CD14-positive monocyte (primary cell): ENCODE data around the gene MADD. TPM values are rescaled to one million over a fixed set of nuclear protein-coding genes. Genes with fewer than 3 reads are reported as not detected.
A peak's percentile ranks its signal among the peaks of the same experiment; 100 is the strongest.

Experiments
- DNase-seq, 3 donors: peaks; one replicate each; pipeline ENCODE4 v3.0.0-alpha.2; 2011 to 2022
- H2AFZ ChIP-seq: 2 replicates; pipeline ENCODE4 v1.6.0; 2012; ENCODE audit warnings: mild to moderate bottlenecking, low read depth, low read length, inconsistent platforms; ENCODE audit not compliant: insufficient read depth, poor library complexity, severe bottlenecking
- H3K27ac ChIP-seq, 2 donors: 1 replicate in 1 of 2; 2 replicates in 1 of 2; pipeline ENCODE4 v1.5.1; 2012 to 2013; ENCODE audit warnings: low read length in 2 of 2, control low read depth in 1 of 2, inconsistent platforms in 1 of 2, low read depth in 1 of 2, mild to moderate bottlenecking in 1 of 2
- H3K27me3 ChIP-seq, 2 donors: one replicate each; pipeline versions ENCODE4 v1.6.0 to v1.6.1; 2011 to 2013; ENCODE audit warnings: low read length in 2 of 2; ENCODE audit not compliant: control insufficient read depth in 2 of 2, insufficient read depth in 2 of 2
- H3K36me3 ChIP-seq, 2 donors: replicated peaks in 1 of 2; 1 replicate in 1 of 2; 2 replicates in 1 of 2; pipeline versions ENCODE4 v1.5.1 to v1.6.1; 2012 to 2013; ENCODE audit warnings: low read length in 2 of 2, control low read depth in 1 of 2, inconsistent platforms in 1 of 2, mild to moderate bottlenecking in 1 of 2; ENCODE audit not compliant: insufficient read depth in 2 of 2, control insufficient read depth in 1 of 2
- H3K4me1 ChIP-seq, 2 donors: 1 replicate in 1 of 2; 2 replicates in 1 of 2; pipeline versions ENCODE4 v1.5.1 to v1.6.1; 2012 to 2013; ENCODE audit warnings: low read length in 2 of 2, control low read depth in 1 of 2, inconsistent platforms in 1 of 2, mild to moderate bottlenecking in 1 of 2, moderate library complexity in 1 of 2; ENCODE audit not compliant: insufficient read depth in 2 of 2, control insufficient read depth in 1 of 2
- H3K4me2 ChIP-seq: replicated peaks from 2 replicates; pipeline ENCODE3; 2012; ENCODE audit warnings: low read length, moderate library complexity, mild to moderate bottlenecking; ENCODE audit not compliant: poor library complexity, severe bottlenecking; ENCODE audit errors: extremely low read depth
- H3K4me3 ChIP-seq, 3 experiments: fragments of 200-600 bp in 1 of 3; sonication (generic) in 1 of 3; replicated peaks in 1 of 3; 1 replicate in 2 of 3; 2 replicates in 1 of 3; pipeline ENCODE4 v1.5.1; 2011 to 2013; ENCODE audit warnings: low read length in 3 of 3, mild to moderate bottlenecking in 3 of 3, control low read depth in 2 of 3, low read depth in 2 of 3, inconsistent platforms in 1 of 3, moderate library complexity in 1 of 3
- H3K79me2 ChIP-seq: 2 replicates; pipeline ENCODE4 v1.6.0; 2012; ENCODE audit warnings: mild to moderate bottlenecking, control low read depth, inconsistent platforms, low read length, moderate library complexity; ENCODE audit not compliant: insufficient read depth
- H3K9ac ChIP-seq: 2 replicates; pipeline ENCODE4 v1.6.0; 2017; ENCODE audit warnings: low read length, mild to moderate bottlenecking; ENCODE audit not compliant: insufficient read depth, poor library complexity, severe bottlenecking
- H3K9me3 ChIP-seq, 2 donors: replicated peaks in 1 of 2; 1 replicate in 1 of 2; 2 replicates in 1 of 2; pipeline versions ENCODE4 v1.5.1 to v1.6.1; 2012 to 2013; ENCODE audit warnings: low read length in 2 of 2, control low read depth in 1 of 2; ENCODE audit not compliant: control insufficient read depth in 1 of 2, insufficient read depth in 1 of 2
- H4K20me1 ChIP-seq: 2 replicates; pipeline ENCODE4 v1.6.0; 2012; ENCODE audit warnings: mild to moderate bottlenecking, low read length, control low read depth, moderate library complexity; ENCODE audit not compliant: insufficient read depth
- H3K27ac Mint-ChIP-seq, 7 donors: one replicate each; pipeline ENCODE4 v1.8.0; 2020; ENCODE audit warnings: mild to moderate bottlenecking in 7 of 7, mixed read lengths in 7 of 7, moderate library complexity in 6 of 7, inconsistent platforms in 2 of 7
- H3K27me3 Mint-ChIP-seq, 3 donors: one replicate each; pipeline ENCODE4 v1.8.0; 2021 to 2022; ENCODE audit warnings: low read depth in 3 of 3, mild to moderate bottlenecking in 3 of 3, mixed read lengths in 3 of 3, moderate library complexity in 3 of 3, inconsistent platforms in 1 of 3
- H3K36me3 Mint-ChIP-seq, 2 donors: one replicate each; pipeline ENCODE4 v1.8.0; 2020; ENCODE audit warnings: mixed read lengths in 2 of 2, inconsistent platforms in 1 of 2, mild to moderate bottlenecking in 1 of 2
- H3K4me1 Mint-ChIP-seq: one replicate; pipeline ENCODE4 v1.8.0; 2020; ENCODE audit warnings: mild to moderate bottlenecking, mixed read lengths
- H3K4me3 Mint-ChIP-seq, 2 donors: one replicate each; pipeline ENCODE4 v1.8.0; 2020; ENCODE audit warnings: mild to moderate bottlenecking in 2 of 2, mixed read lengths in 2 of 2, moderate library complexity in 1 of 2
- H3K9me3 Mint-ChIP-seq, 7 donors: one replicate each; pipeline ENCODE4 v1.8.0; 2020 to 2022; ENCODE audit warnings: mixed read lengths in 7 of 7, mild to moderate bottlenecking in 6 of 7, moderate library complexity in 6 of 7, inconsistent platforms in 2 of 7
- CTCF ChIP-seq: fragments of 200-600 bp; IDR thresholded peaks from one replicate; pipeline ENCODE4 v1.8.0; 2022; ENCODE audit warnings: antibody characterized with exemption, mild to moderate bottlenecking
- WGBS: methylation state at CpG from one replicate; pipeline ENCODE4 v1.1.5; 2013; ENCODE audit warnings: missing lambda C conversion rate; ENCODE audit not compliant: insufficient coverage; 5-methylcytosine and 5-hydroxymethylcytosine counted together
- intact Hi-C, 2 donors: fragments of 100-400 bp; cut with micrococcal nuclease; formaldehyde crosslinking; loops; one replicate each; pipeline versions ENCODE4 v1.15.0 to v1.15.1; 2023
- polyA plus RNA-seq, 3 donors: library from polyadenylated mRNA; depleted of rRNA in 1 of 3; unstranded in 2 of 3; stranded (reverse) in 1 of 3; fragments of 300-500 nt in 2 of 3; fragments of >200 nt in 1 of 3; fragmentation: Illumina TruSeq in 2 of 3; gene quantifications; 1 replicate in 2 of 3; 2 replicates in 1 of 3; pipeline ENCODE4 v1.2.3, GENCODE V29; 2012 to 2021

MADD gene
- polyA plus RNA-seq, 3 donors = 6.4 to 58.1 (median 12.2) TPM

- DNase-seq = peak in 1 of 3 donors; percentile 20
- H3K4me3 ChIP-seq = peak overlapping the region; percentile 84 to 99 (median 97)
- H3K9me3 Mint-ChIP-seq = peaks cover 0 to 5% (median 0%) of the 10 kb centered on the region in 7 donors
Measured at GRCh38 chr11:47377571-47378009, 107.7 kb downstream of the MADD start.

More at GRCh38 chr11:47377571-47378009, 107.7 kb downstream of the MADD start:
- peaks cover 0 to 2% (median 0%) of the 10 kb centered on the region in 3 donors for H3K27me3 Mint-ChIP-seq
- Histone ChIP-seq H3K27me3 (no peaks in the 10 kb centered on the region), H3K9ac (peak overlapping the region; percentile 99), H3K9me3 (no peaks in the 10 kb centered on the region), H3K4me1 (peaks cover 48 to 74% of the 10 kb centered on the region in 2 donors), H3K4me2 (peak overlapping the region; percentile 97), H3K36me3 (peaks cover 44 to 64% of the 10 kb centered on the region in 2 donors), H2AFZ (no peak overlapping the region), H3K27ac (peak overlapping the region; percentile 96 to 97), H3K79me2 (peaks cover 87% of the 10 kb centered on the region), H4K20me1 (peaks cover 42% of the 10 kb centered on the region)
- intact Hi-C loops = no loop called here
- TF ChIP-seq CTCF = no peak
- peaks cover 54 to 69% of the 10 kb centered on the region in 2 donors for H3K36me3 Mint-ChIP-seq
- peaks cover 41% of the 10 kb centered on the region for H3K4me1 Mint-ChIP-seq
- H3K4me3 Mint-ChIP-seq = peak overlapping the region; percentile 98 to 99
- no peak overlapping the region for H3K27ac Mint-ChIP-seq
- WGBS = 0% methylated on average over 5 of the region's 5 CpGs
